ENCODE measurements around the gene FSTL5.
A peak's percentile ranks its signal among the peaks of the same experiment; 100 is the strongest.
"Not testable (repeated sequence)": the region's sequence is repeated elsewhere in the genome, so short reads cannot be mapped to it uniquely, and the experiment has no call there.

The FSTL5 gene

GRCh38 chr4:162163892-162164759 lies at the start of gene FSTL5:
TSS of gene FSTL5 (minus strand) at chr4:162164000. CDS start at chr4:162111396, 52,604 bp downstream.
- DNase-seq, result peak; percentile 0 to 24 (median 9)

GRCh38 chr4:162209706-162210105 lies 45.9 kb upstream of the FSTL5 start:
- no peak for DNase-seq

- not testable (repeated sequence) for DNase-seq
These were observed 39.7 kb upstream of the FSTL5 start for GRCh38 chr4:162203478-162203877.

GRCh38 chr4:162201673-162202072 lies 37.9 kb upstream of the FSTL5 start:
- DNase-seq, result no peak

- DNase-seq, result no peak
These were observed 6.7 kb upstream of the FSTL5 start for GRCh38 chr4:162170509-162170908.

GRCh38 chr4:162164906-162165510 lies 1.2 kb upstream of the FSTL5 start:
- no peak for DNase-seq

GRCh38 chr4:162162672-162163071 lies 1.1 kb downstream of the FSTL5 start:
- DNase-seq, result no peak

- DNase-seq, result no peak
These were observed 6.6 kb downstream of the FSTL5 start for GRCh38 chr4:162157241-162157640.

- DNase-seq, result no peak
These were observed 8.8 kb downstream of the FSTL5 start for GRCh38 chr4:162154862-162155540.

GRCh38 chr4:162151850-162152249 lies 11.9 kb downstream of the FSTL5 start:
- DNase-seq, result no peak

GRCh38 chr4:162151386-162151785 lies 12.4 kb downstream of the FSTL5 start:
- DNase-seq, result no peak

GRCh38 chr4:162149644-162150043 lies 14.2 kb downstream of the FSTL5 start:
- DNase-seq, result no peak

- no peak for DNase-seq
These were observed 23.6 kb downstream of the FSTL5 start for GRCh38 chr4:162140051-162140683.

- DNase-seq, result no peak
These were observed 24.4 kb downstream of the FSTL5 start for GRCh38 chr4:162139412-162139811.

GRCh38 chr4:162131256-162131655 lies 32.5 kb downstream of the FSTL5 start:
- no peak for DNase-seq

GRCh38 chr4:162126729-162127128 lies 37.1 kb downstream of the FSTL5 start:
- DNase-seq, result no peak

GRCh38 chr4:162117051-162117450 lies 46.7 kb downstream of the FSTL5 start:
- DNase-seq, result no peak

GRCh38 chr4:162116095-162116779 lies 47.6 kb downstream of the FSTL5 start:
- no peak for DNase-seq

GRCh38 chr4:162115333-162115732 lies 48.5 kb downstream of the FSTL5 start:
- no peak for DNase-seq

- DNase-seq, result no peak
These were observed 52.7 kb downstream of the FSTL5 start for GRCh38 chr4:162111078-162111477.

- no peak for DNase-seq
These were observed 59.2 kb downstream of the FSTL5 start for GRCh38 chr4:162104459-162105124.

GRCh38 chr4:162103908-162104307 lies 59.9 kb downstream of the FSTL5 start:
- DNase-seq, result not testable (repeated sequence)
